ENCODE data around the gene ANGEL1.

The ANGEL1 gene

GRCh38 chr14:76844223-76844622, 31.5 kb upstream of the ANGEL1 start:
- DNase-seq (ENCODE audit: low spot score): no peak
- no peak for TF ChIP-seq CTCF (IDR thresholded peaks at IDR 0.05; ENCODE audit: extremely low read depth, insufficient read depth, missing control alignments)
- in situ Hi-C loops (cut with MboI; ENCODE audit: low pct_unique_long_range_greater_than_20kb, low sequenced_read_pairs, unreplicated experiment): no loop called here

GRCh38 chr14:76842414-76842813, 29.7 kb upstream of the ANGEL1 start:
- in situ Hi-C loops (cut with MboI; ENCODE audit: low pct_unique_long_range_greater_than_20kb, low sequenced_read_pairs, unreplicated experiment): no loop called here
- no peak for TF ChIP-seq CTCF (IDR thresholded peaks at IDR 0.05; ENCODE audit: extremely low read depth, insufficient read depth, missing control alignments)
- no peak for DNase-seq (ENCODE audit: low spot score)

- TF ChIP-seq CTCF (IDR thresholded peaks at IDR 0.05; ENCODE audit: extremely low read depth, insufficient read depth, missing control alignments): no peak
- no peak for DNase-seq (ENCODE audit: low spot score)
- in situ Hi-C loops (cut with MboI; ENCODE audit: low pct_unique_long_range_greater_than_20kb, low sequenced_read_pairs, unreplicated experiment): no loop called here
Measured at GRCh38 chr14:76837524-76837923, 24.8 kb upstream of the ANGEL1 start.

- no peak for TF ChIP-seq CTCF (IDR thresholded peaks at IDR 0.05; ENCODE audit: extremely low read depth, insufficient read depth, missing control alignments)
- in situ Hi-C loops (cut with MboI; ENCODE audit: low pct_unique_long_range_greater_than_20kb, low sequenced_read_pairs, unreplicated experiment): no loop called here
- DNase-seq (ENCODE audit: low spot score): no peak
Measured at GRCh38 chr14:76836029-76836630, 23.4 kb upstream of the ANGEL1 start.

GRCh38 chr14:76834241-76834661, 21.6 kb upstream of the ANGEL1 start:
- no peak for TF ChIP-seq CTCF (IDR thresholded peaks at IDR 0.05; ENCODE audit: extremely low read depth, insufficient read depth, missing control alignments)
- DNase-seq (ENCODE audit: low spot score): no peak
- in situ Hi-C loops (cut with MboI; ENCODE audit: low pct_unique_long_range_greater_than_20kb, low sequenced_read_pairs, unreplicated experiment): no loop called here

- no peak for TF ChIP-seq CTCF (IDR thresholded peaks at IDR 0.05; ENCODE audit: extremely low read depth, insufficient read depth, missing control alignments)
- in situ Hi-C loops (cut with MboI; ENCODE audit: low pct_unique_long_range_greater_than_20kb, low sequenced_read_pairs, unreplicated experiment): no loop called here
- DNase-seq (ENCODE audit: low spot score): no peak
Measured at GRCh38 chr14:76833011-76833410, 20.3 kb upstream of the ANGEL1 start.
